ENCODE data around the gene OR5AU1.

Gene OR5AU1

DNA sequence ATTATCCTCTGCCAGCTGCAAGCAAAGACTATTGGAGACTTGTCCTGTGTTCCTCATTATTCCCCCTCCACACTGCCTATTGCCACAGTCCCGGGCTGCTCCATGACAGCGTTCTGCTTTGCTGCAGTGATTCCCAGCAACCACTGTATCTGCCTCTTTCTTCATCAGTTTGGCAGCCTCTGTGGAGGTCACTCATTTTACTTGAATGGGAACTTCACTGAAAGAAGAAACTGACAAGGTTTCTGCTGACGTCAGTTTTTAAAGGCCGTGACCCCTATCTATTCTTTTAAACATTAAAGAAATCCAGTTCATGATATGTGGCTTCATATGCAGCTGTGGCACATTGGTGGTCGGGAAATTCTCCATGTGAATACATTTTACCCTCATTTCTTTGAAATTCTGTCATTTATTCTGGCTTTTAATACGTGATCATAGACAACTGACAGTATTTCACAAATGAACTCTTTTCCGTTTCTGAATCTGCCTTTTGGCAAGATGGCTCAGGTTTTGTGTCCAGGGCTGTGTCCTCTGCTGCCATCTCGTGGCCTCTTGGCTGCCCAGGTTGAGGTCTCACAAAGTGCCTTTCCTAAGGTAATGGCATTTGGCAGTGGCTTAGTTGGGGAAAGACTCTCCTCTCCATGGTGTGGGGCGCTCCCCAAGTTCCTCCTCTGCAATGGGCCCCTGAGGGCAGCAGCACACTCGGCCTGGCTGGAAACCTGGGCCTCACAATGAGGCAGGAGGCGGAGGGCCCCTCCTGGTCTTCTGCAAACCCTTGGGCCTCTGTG lies 49.2 kb downstream of the OR5AU1 start:
- DNase-seq: peak; percentile 87

DNA sequence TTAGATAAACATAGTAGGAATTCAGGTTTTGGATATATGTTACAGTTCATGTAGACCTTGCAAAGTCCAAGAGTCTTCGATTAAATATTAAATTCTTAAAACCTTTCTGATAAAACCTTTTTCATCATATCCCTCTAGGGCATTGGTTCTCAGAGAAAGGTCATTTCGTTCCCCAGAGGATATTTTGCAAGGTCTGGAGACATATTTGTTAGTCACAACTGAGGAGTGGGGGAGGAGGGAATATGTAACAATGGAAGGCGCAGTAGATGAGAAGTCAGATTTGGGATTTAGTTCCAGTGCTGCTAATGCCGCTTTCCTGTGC lies 49.7 kb downstream of the OR5AU1 start:
- DNase-seq: no peak

DNA sequence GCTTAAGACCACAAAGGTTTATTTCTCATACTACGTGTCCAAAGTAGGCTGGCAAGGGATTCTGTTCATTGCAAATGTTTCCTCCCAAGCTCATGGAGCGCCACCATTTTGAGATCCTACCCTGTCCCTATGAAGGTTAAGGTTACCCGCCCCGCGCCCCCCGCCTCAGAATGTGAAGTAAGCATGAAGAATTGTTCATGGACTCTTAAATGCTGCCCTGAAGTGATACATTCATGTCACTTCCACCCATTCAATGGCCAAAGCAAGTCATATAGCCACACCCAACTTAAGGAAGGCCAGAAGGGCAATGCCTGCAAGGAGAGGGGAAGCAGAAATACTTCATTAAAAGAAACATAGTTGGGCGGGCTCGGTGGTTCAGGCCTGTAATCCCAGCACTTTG lies 50.8 kb downstream of the OR5AU1 start:
- DNase-seq: no peak

Measured in NCI-H2171 (cell line).